Measurements from ENCODE around the gene IMMP2L. TPM values are rescaled to one million over a fixed set of nuclear protein-coding genes. Genes with fewer than 3 reads are reported as not detected.

Gene IMMP2L
- total and polyA plus RNA-seq, 2 of the 8 experiments (the other 6 are each of a cell fraction or from before 2014, with no cell fraction given) = 2.3 to 10.1 TPM

GRCh38 chr7:111042842-111043241, 519.5 kb downstream of the IMMP2L start:
- ChIA-PET POLR2A (ENCODE audit: partially characterized antibody) (interaction anchor here (0.6 kb wide), 1 partner anchor 103 kb away, joined by 3 read pairs; no protein-coding TSS in a partner anchor), CTCF (ENCODE audit: partially characterized antibody) (interaction anchor here (0.6 to 1.5 kb wide), 3 partner anchors 10 to 456 kb away, joined by 3 to 4 read pairs (median 3); no protein-coding TSS in a partner anchor)
- Histone ChIP-seq H3K27me3 (replicated peaks in 1 of 4; ENCODE audit: control insufficient read depth in 3 of 4, extremely low read depth in 1 of 4, insufficient read depth in 3 of 4, low read length in 3 of 4) (no peaks in the 10 kb centered on the region), H2AFZ (ENCODE audit: low read length) (no peak overlapping the region), H3K79me1 (ENCODE audit: low read depth, low read length) (no peaks in the 10 kb centered on the region), H3K23ac (ENCODE audit: insufficient read length) (no peak overlapping the region), H2AK5ac (ENCODE audit: low read depth, low read length) (no peak overlapping the region), H3K56ac (replicated peaks; ENCODE audit: insufficient read length, low read depth, low read length) (no peak overlapping the region), H3K79me2 (ENCODE audit: control insufficient read depth in 1 of 2, insufficient read depth in 2 of 2, low read length in 2 of 2) (no peaks in the 10 kb centered on the region), H2BK15ac (ENCODE audit: low read length) (no peak overlapping the region), H3K4me2 (ENCODE audit: insufficient read depth in 1 of 2, low read depth in 2 of 2, low read length in 2 of 2) (no peak overlapping the region), H3K14ac (ENCODE audit: insufficient read length) (no peak overlapping the region), H3K9me3 (ENCODE audit: insufficient read depth in 2 of 2, low read depth in 1 of 2, low read length in 1 of 2) (no peaks in the 10 kb centered on the region), H3K27ac (ENCODE audit: low read depth, low read length) (no peak overlapping the region), H3K36me3 (ENCODE audit: control insufficient read depth in 2 of 4, insufficient read depth in 4 of 4, low read length in 3 of 4) (no peaks in the 10 kb centered on the region), H4K20me1 (replicated peaks in 1 of 2; ENCODE audit: control insufficient read depth in 1 of 2, insufficient read depth in 2 of 2, low read length in 2 of 2) (no peaks in the 10 kb centered on the region), H2BK12ac (ENCODE audit: low read depth, low read length) (no peak overlapping the region), H3K18ac (ENCODE audit: extremely low read depth, low read length) (no peak overlapping the region), H3K4me3 (ENCODE audit: extremely low read depth in 1 of 4, insufficient read depth in 2 of 4, low read depth in 3 of 4, low read length in 4 of 4) (no peak overlapping the region), H2BK120ac (replicated peaks; ENCODE audit: low read depth, low read length) (no peak overlapping the region), H3K23me2 (ENCODE audit: low read depth, low read length) (no peaks in the 10 kb centered on the region; the same call in 1 of the 2 replicates), H2BK5ac (ENCODE audit: low read depth, low read length) (no peak overlapping the region), H4K5ac (ENCODE audit: insufficient read length, low read depth, low read length) (no peak overlapping the region), H4K8ac (ENCODE audit: extremely low read depth, insufficient read depth, low read length) (no peak overlapping the region), H3K4me1 (replicated peaks in 1 of 4; ENCODE audit: control insufficient read depth in 3 of 4, insufficient read depth in 4 of 4, low read length in 3 of 4) (peaks cover 0 to 4% (median 0%) of the 10 kb centered on the region in 4 experiments; a peak in 1 of 7 replicates), H3K9ac (replicated peaks in 1 of 4; ENCODE audit: extremely low read depth in 1 of 4, low read depth in 3 of 4, low read length in 3 of 4) (no peak overlapping the region), H4K91ac (replicated peaks; ENCODE audit: insufficient read length, low read length) (no peak overlapping the region), H3K4ac (replicated peaks; ENCODE audit: insufficient read length, low read depth, low read length) (no peak overlapping the region), H2BK20ac (ENCODE audit: low read length) (no peak overlapping the region)
- FAIRE-seq (no peak), DNase-seq (ENCODE audit: low read depth in 1 of 2, low spot score in 2 of 2) (no peak)
- 100% methylated on average over 2 of the region's 2 CpGs; no CpG with 5 or more reads in 1 of the 2 experiments for WGBS, 2 experiments (ENCODE audit: extremely low coverage in 1 of 2, insufficient coverage in 1 of 2, insufficient read length in 1 of 2, insufficient replicate concordance in 2 of 2, low coverage in 1 of 2, low lambda C conversion rate in 2 of 2, missing lambda C conversion rate in 1 of 2)
- TF ChIP-seq MAX (IDR thresholded peaks at IDR 0.05) = no peak
- TF ChIP-seq RFX5 (IDR thresholded peaks at IDR 0.05; ENCODE audit: borderline replicate concordance, low read depth, low read length) = no peak

All from H1 (cell line).